HCT116 (cell line): ENCODE results near the gene DDX52.

Experiments used
- CBX3 ChIP-seq: IDR thresholded peaks from 2 replicates; pipeline ENCODE4 v1.6.1; 2012; ENCODE audit warnings: low read depth
- CTCF ChIP-seq, 3 experiments: fragments of 200-600 bp in 1 of 3; sonication (generic) in 1 of 3; IDR thresholded peaks in 2 of 3; conservative IDR thresholded peaks in 1 of 3; 2 replicates each; pipeline ENCODE4 v1.5.1; 2012 to 2017; ENCODE audit warnings: low read depth in 2 of 3, low read length in 2 of 3, antibody characterized with exemption in 1 of 3, borderline replicate concordance in 1 of 3, control low read depth in 1 of 3, mild to moderate bottlenecking in 1 of 3, mixed read lengths in 1 of 3, mixed run types in 1 of 3, moderate library complexity in 1 of 3; ENCODE audit not compliant: insufficient read depth in 1 of 3
- EZH2phosphoT487 ChIP-seq: fragments of 200-600 bp; IDR thresholded peaks from 2 replicates; pipeline ENCODE4 v1.6.1; 2018; ENCODE audit warnings: antibody characterized with exemption, borderline replicate concordance
- FOSL1 ChIP-seq: IDR thresholded peaks from 2 replicates; pipeline ENCODE4 v1.6.1; 2012; ENCODE audit warnings: low read depth
- JUND ChIP-seq: IDR thresholded peaks from 2 replicates; pipeline ENCODE4 v1.6.1; 2012
- POLR2A ChIP-seq: IDR thresholded peaks from 2 replicates; pipeline ENCODE4 v1.7.0; 2011; ENCODE audit warnings: borderline replicate concordance; ENCODE audit not compliant: insufficient read depth, insufficient read length; ENCODE audit errors: extremely low read depth
- REST ChIP-seq: IDR thresholded peaks from 2 replicates; pipeline ENCODE4 v1.6.1; 2012; ENCODE audit warnings: low read depth
- SP1 ChIP-seq: IDR thresholded peaks from 2 replicates; pipeline ENCODE4 v1.6.1; 2012; ENCODE audit warnings: low read depth
- YY1 ChIP-seq: IDR thresholded peaks from 2 replicates; pipeline ENCODE4 v1.6.1; 2011; ENCODE audit warnings: low read length, low read depth, moderate library complexity, mild to moderate bottlenecking; ENCODE audit not compliant: insufficient replicate concordance; ENCODE audit errors: extremely low read depth

- TF ChIP-seq REST = no peak
- TF ChIP-seq EZH2phosphoT487 = no peak
- no peak for TF ChIP-seq CTCF (IDR thresholded peaks at IDR 0.05 in 2 of 3, conservative IDR thresholded peaks at IDR 0.05 in 1 of 3; ENCODE audit: borderline replicate concordance in 1 of 3, insufficient read depth in 1 of 3, low read depth in 2 of 3, low read length in 2 of 3)
- TF ChIP-seq FOSL1 = no peak
- no peak for TF ChIP-seq SP1
- TF ChIP-seq POLR2A = no peak
- no peak for TF ChIP-seq CBX3
- TF ChIP-seq JUND = no peak
- TF ChIP-seq YY1 = no peak
These were observed 28.4 kb downstream of the DDX52 start for GRCh38 chr17:37614823-37615222.
